ENCODE measurements around the gene LEP.

Gene LEP

GRCh38 chr7:128206017-128206746, 34.9 kb upstream of the LEP start:
- no peak overlapping the region for H3K27ac ChIP-seq
- TF ChIP-seq CTCF (conservative IDR thresholded peaks at IDR 0.05): no peak

GRCh38 chr7:128206747-128207500, 34.2 kb upstream of the LEP start:
- TF ChIP-seq CTCF (conservative IDR thresholded peaks at IDR 0.05): no peak
- no peak overlapping the region for H3K27ac ChIP-seq

- H3K27ac ChIP-seq: no peak overlapping the region
- TF ChIP-seq CTCF (conservative IDR thresholded peaks at IDR 0.05): no peak
These were observed 33.5 kb upstream of the LEP start for GRCh38 chr7:128207609-128208008.

GRCh38 chr7:128209229-128210035, 31.6 kb upstream of the LEP start:
- TF ChIP-seq CTCF (conservative IDR thresholded peaks at IDR 0.05): peak; percentile 98
- no peak overlapping the region for H3K27ac ChIP-seq

- H3K27ac ChIP-seq: no peak overlapping the region
- peak; percentile 26 for TF ChIP-seq CTCF (conservative IDR thresholded peaks at IDR 0.05)
These were observed 31.1 kb upstream of the LEP start for GRCh38 chr7:128210036-128210347.

- no peak overlapping the region for H3K27ac ChIP-seq
- TF ChIP-seq CTCF (conservative IDR thresholded peaks at IDR 0.05): no peak
These were observed 30.2 kb upstream of the LEP start for GRCh38 chr7:128210590-128211570.

All from VCaP (cell line).